A549 (cell line): ENCODE results near the gene DCLK2.

Experiments used
- BHLHE40 ChIP-seq: IDR thresholded peaks from 2 replicates; pipeline ENCODE4 v1.6.1; 2012; ENCODE audit warnings: low read depth, low read length, inconsistent platforms
- KDM1A ChIP-seq: fragments of 200-600 bp; sonication (generic); IDR thresholded peaks from 2 replicates; pipeline ENCODE4 v1.6.1; 2016; ENCODE audit warnings: low read depth, mild to moderate bottlenecking
- NR3C1 ChIP-seq: fragments of >200 bp; sonication (Bioruptor Twin); formaldehyde crosslinking; IDR thresholded peaks from 3 replicates; pipeline ENCODE4 v1.6.1; 2017
- POLR2A ChIP-seq: IDR thresholded peaks from 2 replicates; pipeline ENCODE4 v1.6.1; 2012; ENCODE audit warnings: mild to moderate bottlenecking, low read length
- RAD21 ChIP-seq, 2 experiments: fragments of >200 bp in 1 of 2; sonication (Bioruptor Twin) in 1 of 2; formaldehyde crosslinking in 1 of 2; IDR thresholded peaks in 1 of 2; conservative IDR thresholded peaks in 1 of 2; 2 replicates in 1 of 2; 3 replicates in 1 of 2; pipeline ENCODE4 v1.6.1; 2012 to 2018; ENCODE audit warnings: inconsistent platforms in 1 of 2

- TF ChIP-seq KDM1A = no peak
- TF ChIP-seq POLR2A = no peak
- TF ChIP-seq RAD21 (conservative IDR thresholded peaks at IDR 0.05 in 1 of 2, IDR thresholded peaks at IDR 0.05 in 1 of 2) = no peak
- TF ChIP-seq NR3C1 = no peak
- TF ChIP-seq BHLHE40 = no peak
Observed at GRCh38 chr4:150149381-150149780, 71.1 kb downstream of the DCLK2 start.
